C4-2B (cell line): ENCODE results near the gene LPP.

Experiments
- ZFX ChIP-seq: fragments of 450-650 bp; IDR thresholded peaks from 2 replicates; pipeline ENCODE4 v1.6.1; 2017
- TF ChIP-seq, protein P1 (sequence below): fragments of 450-650 bp; conservative IDR thresholded peaks from 2 replicates; pipeline ENCODE4 v1.5.1; 2017; ENCODE audit warnings: mild to moderate bottlenecking

GRCh38 chr3:188824566-188824965 lies 670.6 kb downstream of the LPP start:
- TF ChIP-seq, protein P1, sequence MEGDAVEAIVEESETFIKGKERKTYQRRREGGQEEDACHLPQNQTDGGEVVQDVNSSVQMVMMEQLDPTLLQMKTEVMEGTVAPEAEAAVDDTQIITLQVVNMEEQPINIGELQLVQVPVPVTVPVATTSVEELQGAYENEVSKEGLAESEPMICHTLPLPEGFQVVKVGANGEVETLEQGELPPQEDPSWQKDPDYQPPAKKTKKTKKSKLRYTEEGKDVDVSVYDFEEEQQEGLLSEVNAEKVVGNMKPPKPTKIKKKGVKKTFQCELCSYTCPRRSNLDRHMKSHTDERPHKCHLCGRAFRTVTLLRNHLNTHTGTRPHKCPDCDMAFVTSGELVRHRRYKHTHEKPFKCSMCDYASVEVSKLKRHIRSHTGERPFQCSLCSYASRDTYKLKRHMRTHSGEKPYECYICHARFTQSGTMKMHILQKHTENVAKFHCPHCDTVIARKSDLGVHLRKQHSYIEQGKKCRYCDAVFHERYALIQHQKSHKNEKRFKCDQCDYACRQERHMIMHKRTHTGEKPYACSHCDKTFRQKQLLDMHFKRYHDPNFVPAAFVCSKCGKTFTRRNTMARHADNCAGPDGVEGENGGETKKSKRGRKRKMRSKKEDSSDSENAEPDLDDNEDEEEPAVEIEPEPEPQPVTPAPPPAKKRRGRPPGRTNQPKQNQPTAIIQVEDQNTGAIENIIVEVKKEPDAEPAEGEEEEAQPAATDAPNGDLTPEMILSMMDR = no peak
- no peak for TF ChIP-seq ZFX
